ENCODE data around the gene CD1C. TPM values are rescaled to one million over a fixed set of nuclear protein-coding genes. Genes with fewer than 3 reads are reported as not detected.

Gene CD1C
- not detected in 2 replicates for total RNA-seq

DNA sequence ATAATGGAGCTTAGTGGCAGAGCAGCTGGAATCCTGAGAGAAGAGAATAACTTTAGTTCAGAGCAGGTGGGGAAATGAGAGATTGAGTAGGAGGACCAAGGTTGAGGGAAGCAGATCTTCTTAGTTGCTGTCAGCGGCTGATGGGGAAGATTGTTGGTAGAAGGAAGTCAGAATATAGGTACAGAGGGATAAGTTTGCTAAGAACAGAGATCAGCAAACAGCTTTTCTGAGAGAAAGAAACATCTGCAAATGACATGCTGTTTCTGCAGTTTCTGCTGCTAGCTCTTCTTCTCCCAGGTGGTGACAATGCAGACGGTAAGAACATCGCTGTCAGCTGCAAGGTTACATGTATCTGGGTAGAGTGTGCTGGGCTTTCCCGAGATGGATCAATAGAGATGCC lies at the start of gene CD1C:
Gene CD1C, plus strand, starts transcription at position 113 of the 400 bp plus-strand sequence. Its CDS starts 142 bp downstream, at position 255.

DNA sequence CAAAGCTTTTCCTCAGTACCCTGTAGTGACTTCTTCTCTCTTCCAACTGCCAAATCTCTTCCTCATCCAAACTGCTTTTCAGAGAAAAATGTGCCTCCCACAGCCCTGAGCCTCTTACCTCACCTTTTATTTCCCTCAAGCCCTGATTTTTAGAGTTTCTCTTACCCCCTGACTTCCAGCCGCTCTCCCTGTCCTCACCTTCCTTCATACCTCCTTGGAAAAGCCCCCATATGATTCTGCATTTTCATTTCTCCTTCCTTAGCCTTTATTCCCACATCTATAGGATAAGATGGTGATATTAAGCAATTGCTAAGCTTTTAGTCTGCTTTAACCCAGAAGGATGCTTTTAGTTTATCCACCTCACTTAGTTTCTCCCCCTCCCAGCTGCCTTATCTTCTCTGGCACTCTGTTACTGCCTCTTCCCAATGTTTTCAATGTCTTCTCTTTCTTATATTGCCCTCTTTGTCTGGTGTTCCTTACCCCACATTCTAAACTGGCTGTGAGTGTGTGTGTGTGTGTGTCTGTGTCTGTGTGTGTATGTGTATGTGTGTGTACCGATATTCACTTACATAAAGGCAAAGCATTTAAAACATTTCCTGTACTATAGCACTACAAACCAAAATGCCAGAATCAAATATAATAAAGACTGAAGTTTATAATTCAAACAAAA lies 41.9 kb downstream of the CD1C start, which contains the start of gene CD1B:
Gene CD1B, minus strand, starts transcription at position 51 of the 670 bp plus-strand sequence. CDS start 108 bp downstream, outside the sequence.

Other genes with a start within 250 kb of the CD1C start
- 0.09 and 0.32 TPM in 2 replicates for gene CD1D, start 109.0 kb upstream of the CD1C start, total RNA-seq
- gene CD1A, start 35.5 kb upstream of the CD1C start, total RNA-seq = not detected in 2 replicates
- gene CD1B, start 41.6 kb downstream of the CD1C start, total RNA-seq = not detected in 2 replicates
- gene CD1E, start 64.0 kb downstream of the CD1C start, total RNA-seq = not detected in 2 replicates
- not detected in 2 replicates for gene OR10T2, start 109.5 kb downstream of the CD1C start, total RNA-seq
- not detected in 2 replicates for gene OR10K2, start 136.3 kb downstream of the CD1C start, total RNA-seq
- not detected in 2 replicates for gene OR10K1, start 171.9 kb downstream of the CD1C start, total RNA-seq
- gene OR10R2, start 182.3 kb downstream of the CD1C start, total RNA-seq = not detected in 2 replicates

Measured in bronchial smooth muscle cell (primary cell).